Heart left ventricle (tissue), 16 donors: Measurements from ENCODE around the gene GPT2. TPM values are rescaled to one million over a fixed set of nuclear protein-coding genes. Genes with fewer than 3 reads are reported as not detected.

Experiments used
- ATAC-seq, 4 donors: fragments of 200-7000 bp; cut with Tn5 transposase; one replicate each; pipeline ENCODE4 v1.9.1; 2020 to 2022; ENCODE audit warnings: moderate library complexity in 4 of 4, mild to moderate bottlenecking in 3 of 4, moderate number of reproducible peaks in 1 of 4
- DNase-seq, 5 donors: peaks; one replicate each; pipeline ENCODE4 v3.0.0-alpha.2; 2020
- H3K27ac ChIP-seq, 12 donors: fragments of 200-600 bp; sonication (generic) in 4 of 12; one replicate each; pipeline versions ENCODE4 v1.5.0 to v1.8.0; 2016 to 2022; ENCODE audit warnings: mild to moderate bottlenecking in 2 of 12
- H3K27me3 ChIP-seq, 9 donors: fragments of 200-600 bp; sonication (generic) in 2 of 9; one replicate each; pipeline versions ENCODE4 v1.5.1 to v1.8.0; 2016 to 2022; ENCODE audit warnings: mild to moderate bottlenecking in 3 of 9
- H3K36me3 ChIP-seq, 9 donors: fragments of 200-600 bp; sonication (generic) in 2 of 9; one replicate each; pipeline versions ENCODE4 v1.5.0 to v1.8.0; 2018 to 2022; ENCODE audit warnings: mild to moderate bottlenecking in 2 of 9
- H3K4me1 ChIP-seq, 12 donors: fragments of 200-600 bp; sonication (generic) in 4 of 12; one replicate each; pipeline versions ENCODE4 v1.5.0 to v1.8.0; 2016 to 2022; ENCODE audit warnings: mild to moderate bottlenecking in 3 of 12
- H3K4me3 ChIP-seq, 12 donors: fragments of 200-600 bp; sonication (generic) in 4 of 12; one replicate each; pipeline versions ENCODE4 v1.5.0 to v1.8.0; 2017 to 2022; ENCODE audit warnings: mild to moderate bottlenecking in 9 of 12, moderate library complexity in 4 of 12
- H3K9me3 ChIP-seq, 12 donors: fragments of 200-600 bp; sonication (generic) in 4 of 12; one replicate each; pipeline versions ENCODE4 v1.5.0 to v1.8.0; 2016 to 2022; ENCODE audit warnings: mild to moderate bottlenecking in 1 of 12
- POLR2A ChIP-seq, 2 donors: fragments of 450-650 bp; IDR thresholded peaks; one replicate each; pipeline ENCODE4 v1.6.1; 2017; ENCODE audit warnings: antibody characterized with exemption in 2 of 2, mild to moderate bottlenecking in 2 of 2, moderate library complexity in 2 of 2
- WGBS, 4 donors: extraction: QIAGEN DNeasy Blood & Tissue Kit in 2 of 4; methylation state at CpG; one replicate each; pipeline versions ENCODE4 v1.1.5 to v1.1.7; 2013 to 2018; 5-methylcytosine and 5-hydroxymethylcytosine counted together
- intact Hi-C, 10 donors: fragments of 100-400 bp; cut with DNase I; formaldehyde crosslinking; loops; one replicate each; pipeline versions ENCODE4 v1.11.1 to v1.14.2; 2022
- polyA plus RNA-seq, 2 donors: library from polyadenylated mRNA; stranded (reverse); fragments of 200-250 nt; gene quantifications; one replicate each; pipeline ENCODE4 v1.2.3, GENCODE V29; 2013
- total RNA-seq, 9 donors: library from RNA; depleted of rRNA in 2 of 9; stranded (reverse); fragments of >200 nt in 2 of 9; fragmentation: NEBNext Ultra II Directional in 3 of 9; extraction: Animal tissue kit (Norgen Biotek cat#: 25700) in 3 of 9; gene quantifications; one replicate each; pipeline versions ENCODE4 v1.1.0 to v1.2.4, GENCODE V29; 2016 to 2023
- TF ChIP-seq, protein P1 (sequence below), 12 donors: fragments of 200-600 bp; sonication (generic) in 4 of 12; IDR thresholded peaks; one replicate each; pipeline versions ENCODE4 v1.5.0 to v1.8.0; 2018 to 2022; ENCODE audit warnings: antibody characterized with exemption in 12 of 12, mild to moderate bottlenecking in 5 of 12
- donor health status: ischemic (EF 13 %, LVEDD 7.1; RV severe dilation, severe dysfunction).
- donor health status: healthy with polysubstance abuse.
- donor health status: DM: no; HTN: yes; CAD: no.
- donor health status: DM: no; HTN: no; CAD: no.
- donor health status: ischemic (EF 25% LVEDD 6.9; RV normal size, moderate dysfunction).
- donor health status: ischemic (EF 25% LVEDD 5.7; RV mildly dilated, moderate dysfunction).
- donor health status: healthy.
- donor health status: DM: yes; HTN: yes; CAD: no.
- donor health status: ischemic (EF 35%, LVEDD 5.7; RV mildly dilated, moderate dysfunction).
- donor health status: nonischemic (EF 11% LVEDD 7.7; RV severe dilation, severe dysfunction).
- donor health status: DM: yes; HTN: yes; CAD: no.
- donor health status: PGD.
- donor health status: ischemic (EF 29% LVEDD 5.4; RV normal size, mild dysfunction).
- donor health status: nonischemic (EF 23%, LVEDD 6.1; RV moderate dilation, normal function).

GPT2 gene
- total and polyA plus RNA-seq, 11 donors: 8.5 to 30.6 (median 15.0) TPM

DNA sequence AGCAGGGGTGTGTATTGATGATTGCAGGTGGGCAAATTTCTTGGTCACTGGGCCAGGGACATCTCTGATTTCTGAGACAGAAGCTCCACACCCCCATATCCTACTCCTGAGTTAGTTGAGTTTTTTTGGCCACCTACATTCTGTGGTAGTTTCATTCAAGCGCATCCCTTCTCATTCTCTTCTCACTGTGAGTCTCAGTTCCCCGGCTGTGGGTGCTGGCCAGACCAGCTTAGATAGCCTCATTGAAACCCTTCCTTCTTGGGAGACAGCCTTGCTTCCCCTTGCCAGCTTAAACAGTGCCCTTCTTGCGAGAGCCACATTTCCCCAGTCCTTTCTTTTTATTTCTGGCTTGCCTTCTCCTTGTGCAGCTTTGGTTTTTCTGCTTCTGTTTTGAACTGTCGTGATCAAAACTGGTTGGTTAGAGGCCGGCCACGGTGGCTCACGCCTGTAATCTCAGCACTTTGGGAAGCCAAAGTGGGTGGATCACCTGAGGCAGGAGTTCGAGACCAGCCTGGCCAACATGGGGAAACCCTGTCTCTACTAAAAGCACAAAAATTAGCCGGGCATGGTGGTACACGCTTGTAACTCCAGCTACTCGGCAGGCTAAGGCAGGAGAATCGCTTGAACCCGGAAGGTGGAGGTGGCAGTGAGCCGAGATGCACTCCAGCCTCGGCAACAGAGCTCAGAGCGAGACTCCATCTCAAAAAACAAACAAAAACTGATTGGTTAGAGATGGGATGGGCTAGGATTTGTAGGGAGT is 2.8 kb downstream of the GPT2 start:
- DNase-seq (no peak), ATAC-seq (no peak)
- H3K27ac ChIP-seq: no peak overlapping the region
- H3K27me3 ChIP-seq: no peaks in the 10 kb centered on the region
- intact Hi-C loops: no loop called here
- no peaks in the 10 kb centered on the region for H3K36me3 ChIP-seq
- no peak overlapping the region for H3K4me3 ChIP-seq
- WGBS, 4 donors: 92 to 97% (median 96%) methylated on average over 16 of the region's 16 CpGs
- peaks cover 0 to 29% (median 9%) of the 10 kb centered on the region in 12 donors for H3K4me1 ChIP-seq
- H3K9me3 ChIP-seq: no peaks in the 10 kb centered on the region
- TF ChIP-seq, protein P1, sequence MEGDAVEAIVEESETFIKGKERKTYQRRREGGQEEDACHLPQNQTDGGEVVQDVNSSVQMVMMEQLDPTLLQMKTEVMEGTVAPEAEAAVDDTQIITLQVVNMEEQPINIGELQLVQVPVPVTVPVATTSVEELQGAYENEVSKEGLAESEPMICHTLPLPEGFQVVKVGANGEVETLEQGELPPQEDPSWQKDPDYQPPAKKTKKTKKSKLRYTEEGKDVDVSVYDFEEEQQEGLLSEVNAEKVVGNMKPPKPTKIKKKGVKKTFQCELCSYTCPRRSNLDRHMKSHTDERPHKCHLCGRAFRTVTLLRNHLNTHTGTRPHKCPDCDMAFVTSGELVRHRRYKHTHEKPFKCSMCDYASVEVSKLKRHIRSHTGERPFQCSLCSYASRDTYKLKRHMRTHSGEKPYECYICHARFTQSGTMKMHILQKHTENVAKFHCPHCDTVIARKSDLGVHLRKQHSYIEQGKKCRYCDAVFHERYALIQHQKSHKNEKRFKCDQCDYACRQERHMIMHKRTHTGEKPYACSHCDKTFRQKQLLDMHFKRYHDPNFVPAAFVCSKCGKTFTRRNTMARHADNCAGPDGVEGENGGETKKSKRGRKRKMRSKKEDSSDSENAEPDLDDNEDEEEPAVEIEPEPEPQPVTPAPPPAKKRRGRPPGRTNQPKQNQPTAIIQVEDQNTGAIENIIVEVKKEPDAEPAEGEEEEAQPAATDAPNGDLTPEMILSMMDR (IDR thresholded peaks at IDR 0.05): no peak
- no peak for TF ChIP-seq POLR2A (IDR thresholded peaks at IDR 0.05)

DNA sequence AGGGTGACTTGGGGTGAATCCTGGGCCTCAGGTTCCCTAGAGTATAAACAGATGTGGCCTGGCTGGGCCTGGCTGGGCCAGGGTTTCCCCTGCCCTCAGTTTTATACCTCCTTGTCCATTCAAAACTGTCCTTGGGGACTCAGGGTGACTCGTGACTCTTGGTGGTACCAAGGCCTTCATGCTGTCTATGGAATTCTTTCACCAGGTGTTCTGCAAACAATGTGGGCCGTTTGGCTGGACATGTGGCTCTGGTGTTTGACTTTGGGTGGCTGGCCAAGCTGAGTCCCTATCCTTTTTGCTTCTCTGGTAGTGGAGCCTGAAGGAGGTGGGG is 3.3 kb downstream of the GPT2 start:
- Histone ChIP-seq H3K27me3 (no peaks in the 10 kb centered on the region), H3K4me1 (peaks cover 0 to 29% (median 9%) of the 10 kb centered on the region in 12 donors), H3K4me3 (no peak overlapping the region), H3K36me3 (no peaks in the 10 kb centered on the region), H3K9me3 (no peaks in the 10 kb centered on the region), H3K27ac (no peak overlapping the region)
- DNase-seq (no peak), ATAC-seq (no peak)
- TF ChIP-seq, protein P1 (IDR thresholded peaks at IDR 0.05): no peak
- TF ChIP-seq POLR2A (IDR thresholded peaks at IDR 0.05): no peak
- intact Hi-C loops: no loop called here
- 55 to 72% (median 65%) methylated on average over 2 of the region's 2 CpGs for WGBS, 4 donors

DNA sequence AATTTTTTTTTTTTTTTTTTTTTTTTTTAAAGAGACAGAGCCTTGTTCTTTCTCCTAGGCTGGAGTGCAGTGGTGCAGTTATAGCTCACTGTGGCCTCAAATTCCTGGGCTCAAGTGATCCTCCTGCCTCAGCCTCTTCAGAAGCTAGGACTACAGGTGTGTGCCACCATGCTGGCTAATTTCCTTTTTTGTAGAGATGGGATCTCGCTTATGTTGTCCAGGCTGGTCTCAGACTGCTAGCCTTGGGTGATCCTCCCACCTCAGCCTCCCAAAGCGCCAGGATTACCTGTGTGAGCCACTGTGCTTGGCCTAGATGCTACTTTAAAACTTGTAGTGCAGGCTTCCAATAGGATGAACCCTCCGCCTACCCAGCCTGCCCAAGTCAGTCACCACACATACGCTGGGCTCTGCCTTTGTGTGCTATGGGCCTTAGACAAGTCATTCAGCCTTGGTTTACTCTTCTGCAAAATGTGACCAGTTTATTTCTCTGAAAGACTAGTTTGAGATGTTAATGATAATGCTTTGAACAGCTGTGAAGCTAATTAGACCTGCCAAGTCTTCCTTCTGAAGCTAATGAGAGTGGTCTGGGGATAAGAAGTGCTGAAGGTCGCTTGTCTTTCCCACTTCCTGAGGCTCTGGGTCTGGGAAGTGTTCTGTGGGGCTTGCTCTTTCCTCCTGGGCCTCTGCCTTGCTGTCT is 5.2 kb downstream of the GPT2 start:
- WGBS, 4 donors: 86 to 94% (median 92%) methylated on average over 5 of the region's 5 CpGs
- H3K27me3 ChIP-seq: no peaks in the 10 kb centered on the region
- H3K36me3 ChIP-seq: no peaks in the 10 kb centered on the region
- TF ChIP-seq, protein P1 (IDR thresholded peaks at IDR 0.05): no peak
- TF ChIP-seq POLR2A (IDR thresholded peaks at IDR 0.05): no peak
- DNase-seq: no peak
- no peaks in the 10 kb centered on the region for H3K9me3 ChIP-seq
- ATAC-seq: no peak
- H3K4me1 ChIP-seq: peaks cover 0 to 28% (median 9%) of the 10 kb centered on the region in 12 donors
- H3K4me3 ChIP-seq: no peak overlapping the region
- H3K27ac ChIP-seq: no peak overlapping the region
- intact Hi-C loops: no loop called here

DNA sequence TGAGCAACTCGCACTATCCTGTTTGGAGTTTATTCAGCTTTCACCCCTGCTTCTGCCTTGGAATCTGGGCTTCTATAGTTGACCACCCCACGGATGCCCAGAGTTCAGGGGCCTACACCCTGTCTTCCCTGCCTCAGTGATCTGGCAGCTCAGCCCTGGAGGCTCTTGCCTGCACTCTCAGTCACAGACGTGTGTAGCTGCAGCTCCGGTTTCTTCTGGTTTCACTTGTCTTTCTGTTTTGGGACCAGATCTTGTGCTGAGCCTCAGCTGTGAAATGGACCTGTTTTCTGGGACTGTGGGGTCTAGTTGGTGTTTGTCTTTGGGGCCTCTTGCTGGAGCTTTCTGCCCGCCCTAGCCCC is 5.8 kb downstream of the GPT2 start:
- Histone ChIP-seq H3K4me1 (peaks cover 0 to 29% (median 7%) of the 10 kb centered on the region in 12 donors), H3K27me3 (no peaks in the 10 kb centered on the region), H3K36me3 (no peaks in the 10 kb centered on the region), H3K4me3 (no peak overlapping the region), H3K9me3 (no peaks in the 10 kb centered on the region), H3K27ac (no peak overlapping the region)
- DNase-seq (no peak), ATAC-seq (no peak)
- WGBS, 4 donors: 83 to 86% (median 85%) methylated on average over 5 of the region's 5 CpGs
- intact Hi-C loops: loop anchor here in 1 of 10 donors (10.0 kb wide), 1 partner anchor 205 kb away; the partner anchor contains the start of genes ORC6 and VPS35
- TF ChIP-seq, protein P1 (IDR thresholded peaks at IDR 0.05): no peak
- no peak for TF ChIP-seq POLR2A (IDR thresholded peaks at IDR 0.05)
